ENCODE data around the gene BCL10. TPM values are rescaled to one million over a fixed set of nuclear protein-coding genes. Genes with fewer than 3 reads are reported as not detected.

BCL10 gene
- total RNA-seq, 1 experiment from 2014 or later: 33.8 TPM

- TF ChIP-seq JUND (IDR thresholded peaks at IDR 0.05) (peak; percentile 90), SIN3A (IDR thresholded peaks at IDR 0.05; ENCODE audit: low read depth) (peak; percentile 81), TCF7L2 (IDR thresholded peaks at IDR 0.05; ENCODE audit: borderline replicate concordance, extremely low read depth, insufficient read depth, insufficient read length) (no peak), ZNF274 (IDR thresholded peaks at IDR 0.05; ENCODE audit: low read depth, low read length) (no peak), CBX3 (IDR thresholded peaks at IDR 0.05; ENCODE audit: low read depth) (peak; percentile 67), ZFX (IDR thresholded peaks at IDR 0.05) (no peak), FOSL1 (IDR thresholded peaks at IDR 0.05; ENCODE audit: low read depth) (peak; percentile 95), YY1 (IDR thresholded peaks at IDR 0.05; ENCODE audit: extremely low read depth, insufficient replicate concordance, low read depth, low read length) (no peak), POLR2AphosphoS5 (IDR thresholded peaks at IDR 0.05; ENCODE audit: low read depth, low read length) (peak; percentile 70), RAD21 (IDR thresholded peaks at IDR 0.05; ENCODE audit: low read depth) (no peak)
- TF ChIP-seq, protein P1, sequence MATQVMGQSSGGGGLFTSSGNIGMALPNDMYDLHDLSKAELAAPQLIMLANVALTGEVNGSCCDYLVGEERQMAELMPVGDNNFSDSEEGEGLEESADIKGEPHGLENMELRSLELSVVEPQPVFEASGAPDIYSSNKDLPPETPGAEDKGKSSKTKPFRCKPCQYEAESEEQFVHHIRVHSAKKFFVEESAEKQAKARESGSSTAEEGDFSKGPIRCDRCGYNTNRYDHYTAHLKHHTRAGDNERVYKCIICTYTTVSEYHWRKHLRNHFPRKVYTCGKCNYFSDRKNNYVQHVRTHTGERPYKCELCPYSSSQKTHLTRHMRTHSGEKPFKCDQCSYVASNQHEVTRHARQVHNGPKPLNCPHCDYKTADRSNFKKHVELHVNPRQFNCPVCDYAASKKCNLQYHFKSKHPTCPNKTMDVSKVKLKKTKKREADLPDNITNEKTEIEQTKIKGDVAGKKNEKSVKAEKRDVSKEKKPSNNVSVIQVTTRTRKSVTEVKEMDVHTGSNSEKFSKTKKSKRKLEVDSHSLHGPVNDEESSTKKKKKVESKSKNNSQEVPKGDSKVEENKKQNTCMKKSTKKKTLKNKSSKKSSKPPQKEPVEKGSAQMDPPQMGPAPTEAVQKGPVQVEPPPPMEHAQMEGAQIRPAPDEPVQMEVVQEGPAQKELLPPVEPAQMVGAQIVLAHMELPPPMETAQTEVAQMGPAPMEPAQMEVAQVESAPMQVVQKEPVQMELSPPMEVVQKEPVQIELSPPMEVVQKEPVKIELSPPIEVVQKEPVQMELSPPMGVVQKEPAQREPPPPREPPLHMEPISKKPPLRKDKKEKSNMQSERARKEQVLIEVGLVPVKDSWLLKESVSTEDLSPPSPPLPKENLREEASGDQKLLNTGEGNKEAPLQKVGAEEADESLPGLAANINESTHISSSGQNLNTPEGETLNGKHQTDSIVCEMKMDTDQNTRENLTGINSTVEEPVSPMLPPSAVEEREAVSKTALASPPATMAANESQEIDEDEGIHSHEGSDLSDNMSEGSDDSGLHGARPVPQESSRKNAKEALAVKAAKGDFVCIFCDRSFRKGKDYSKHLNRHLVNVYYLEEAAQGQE (IDR thresholded peaks at IDR 0.05; ENCODE audit: low read depth): no peak
- TF ChIP-seq, protein P2, sequence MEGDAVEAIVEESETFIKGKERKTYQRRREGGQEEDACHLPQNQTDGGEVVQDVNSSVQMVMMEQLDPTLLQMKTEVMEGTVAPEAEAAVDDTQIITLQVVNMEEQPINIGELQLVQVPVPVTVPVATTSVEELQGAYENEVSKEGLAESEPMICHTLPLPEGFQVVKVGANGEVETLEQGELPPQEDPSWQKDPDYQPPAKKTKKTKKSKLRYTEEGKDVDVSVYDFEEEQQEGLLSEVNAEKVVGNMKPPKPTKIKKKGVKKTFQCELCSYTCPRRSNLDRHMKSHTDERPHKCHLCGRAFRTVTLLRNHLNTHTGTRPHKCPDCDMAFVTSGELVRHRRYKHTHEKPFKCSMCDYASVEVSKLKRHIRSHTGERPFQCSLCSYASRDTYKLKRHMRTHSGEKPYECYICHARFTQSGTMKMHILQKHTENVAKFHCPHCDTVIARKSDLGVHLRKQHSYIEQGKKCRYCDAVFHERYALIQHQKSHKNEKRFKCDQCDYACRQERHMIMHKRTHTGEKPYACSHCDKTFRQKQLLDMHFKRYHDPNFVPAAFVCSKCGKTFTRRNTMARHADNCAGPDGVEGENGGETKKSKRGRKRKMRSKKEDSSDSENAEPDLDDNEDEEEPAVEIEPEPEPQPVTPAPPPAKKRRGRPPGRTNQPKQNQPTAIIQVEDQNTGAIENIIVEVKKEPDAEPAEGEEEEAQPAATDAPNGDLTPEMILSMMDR (IDR thresholded peaks at IDR 0.05 in 2 of 3, conservative IDR thresholded peaks at IDR 0.05 in 1 of 3; ENCODE audit: borderline replicate concordance in 1 of 3, insufficient read depth in 1 of 3, low read depth in 2 of 3, low read length in 2 of 3): no peak
These were observed 2.5 kb upstream of the BCL10 start (continued) for GRCh38 chr1:85278853-85279314.

Data from HCT116 (cell line).